Measurements from ENCODE around the gene NEXN. TPM values are rescaled to one million over a fixed set of nuclear protein-coding genes. Genes with fewer than 3 reads are reported as not detected.

NEXN gene
- total and polyA plus RNA-seq, 2 donors (not counting 1 experiment from before 2014, with no cell fraction given), result 0.07 to 0.81 TPM

GRCh38 chr1:77872645-77873044 lies 15.8 kb upstream of the NEXN start:
- Histone ChIP-seq H4K20me1 (ENCODE audit: control insufficient read depth, insufficient read depth, low read length, poor library complexity, severe bottlenecking) (no peaks in the 10 kb centered on the region), H3K27ac (ENCODE audit: low read length in 2 of 2) (no peak overlapping the region), H3K9me3 (ENCODE audit: control extremely low read depth in 1 of 3, control insufficient read depth in 2 of 3, insufficient read depth in 1 of 3, low read length in 2 of 3) (no peaks in the 10 kb centered on the region), H3K27me3 (replicated peaks in 1 of 4; ENCODE audit: control extremely low read depth in 1 of 4, control insufficient read depth in 3 of 4, insufficient read depth in 4 of 4, low read length in 3 of 4) (no peaks in the 10 kb centered on the region), H3K9ac (ENCODE audit: low read length) (no peak overlapping the region), H3K4me1 (ENCODE audit: control insufficient read depth in 2 of 2, insufficient read depth in 2 of 2, low read length in 2 of 2) (no peaks in the 10 kb centered on the region), H3K36me3 (replicated peaks in 1 of 2; ENCODE audit: control extremely low read depth in 1 of 2, control insufficient read depth in 1 of 2, extremely low read depth in 1 of 2, insufficient read depth in 2 of 2, low read length in 1 of 2) (peaks cover 11 to 18% of the 10 kb centered on the region in 2 experiments), H3K79me2 (ENCODE audit: control insufficient read depth, insufficient read depth, low read length) (no peaks in the 10 kb centered on the region), H2AFZ (ENCODE audit: insufficient read depth, low read depth, low read length, poor library complexity, severe bottlenecking) (no peak overlapping the region), H3K4me3 (ENCODE audit: control extremely low read depth in 1 of 5, extremely low read depth in 1 of 5, insufficient read depth in 1 of 5, low read depth in 2 of 5, low read length in 4 of 5) (no peak overlapping the region), H3K4me2 (replicated peaks; ENCODE audit: low read depth, low read length, poor library complexity, severe bottlenecking) (no peak overlapping the region)
- no peak for TF ChIP-seq CTCF (IDR thresholded peaks at IDR 0.05)
- no peak for TF ChIP-seq EZH2 (IDR thresholded peaks at IDR 0.05; ENCODE audit: borderline replicate concordance, insufficient read depth, low read depth, low read length, poor library complexity, severe bottlenecking)
- ChIA-PET POLR2A (no interaction called here), CTCF (no interaction called here)
- H3K4me1 Mint-ChIP-seq, result no peaks in the 10 kb centered on the region
- ATAC-seq (ENCODE audit: low read depth) (no peak), DNase-seq (no peak)
- no peak overlapping the region for H3K4me3 Mint-ChIP-seq
- intact Hi-C loops (cut with micrococcal nuclease), result no loop called here
- WGBS (ENCODE audit: insufficient coverage), result no CpG with 5 or more reads among the region's 1 CpG
- H3K27ac Mint-ChIP-seq, result no peak overlapping the region
- no peaks in the 10 kb centered on the region for H3K9me3 Mint-ChIP-seq (ENCODE audit: insufficient read depth)
- H3K27me3 Mint-ChIP-seq, result no peaks in the 10 kb centered on the region

GRCh38 chr1:77873461-77873860 lies 15.0 kb upstream of the NEXN start:
- H3K27ac Mint-ChIP-seq, result no peak overlapping the region
- no peak overlapping the region for H3K27ac ChIP-seq (ENCODE audit: low read length in 2 of 2)
- no peaks in the 10 kb centered on the region for H3K27me3 ChIP-seq (replicated peaks in 1 of 4; ENCODE audit: control extremely low read depth in 1 of 4, control insufficient read depth in 3 of 4, insufficient read depth in 4 of 4, low read length in 3 of 4)
- H3K4me2 ChIP-seq (replicated peaks; ENCODE audit: low read depth, low read length, poor library complexity, severe bottlenecking), result no peak overlapping the region
- POLR2A ChIA-PET, result no interaction called here
- H3K9me3 Mint-ChIP-seq (ENCODE audit: insufficient read depth), result no peaks in the 10 kb centered on the region
- H3K9me3 ChIP-seq (ENCODE audit: control extremely low read depth in 1 of 3, control insufficient read depth in 2 of 3, insufficient read depth in 1 of 3, low read length in 2 of 3), result no peaks in the 10 kb centered on the region
- H3K4me1 Mint-ChIP-seq, result no peaks in the 10 kb centered on the region
- ATAC-seq (ENCODE audit: low read depth) (no peak), DNase-seq (no peak)
- H4K20me1 ChIP-seq (ENCODE audit: control insufficient read depth, insufficient read depth, low read length, poor library complexity, severe bottlenecking), result no peaks in the 10 kb centered on the region
- peaks cover 7 to 12% of the 10 kb centered on the region in 2 experiments for H3K36me3 ChIP-seq (replicated peaks in 1 of 2; ENCODE audit: control extremely low read depth in 1 of 2, control insufficient read depth in 1 of 2, extremely low read depth in 1 of 2, insufficient read depth in 2 of 2, low read length in 1 of 2)
- H3K4me3 ChIP-seq (ENCODE audit: control extremely low read depth in 1 of 5, extremely low read depth in 1 of 5, insufficient read depth in 1 of 5, low read depth in 2 of 5, low read length in 4 of 5), result no peak overlapping the region
- no peak overlapping the region for H2AFZ ChIP-seq (ENCODE audit: insufficient read depth, low read depth, low read length, poor library complexity, severe bottlenecking)
- H3K79me2 ChIP-seq (ENCODE audit: control insufficient read depth, insufficient read depth, low read length), result no peaks in the 10 kb centered on the region
- intact Hi-C loops (cut with micrococcal nuclease), result no loop called here
- TF ChIP-seq EZH2 (IDR thresholded peaks at IDR 0.05; ENCODE audit: borderline replicate concordance, insufficient read depth, low read depth, low read length, poor library complexity, severe bottlenecking) (no peak), CTCF (IDR thresholded peaks at IDR 0.05) (no peak)
- H3K4me3 Mint-ChIP-seq, result no peak overlapping the region
- H3K9ac ChIP-seq (ENCODE audit: low read length), result no peak overlapping the region
- CTCF ChIA-PET, result no interaction called here
- WGBS (ENCODE audit: insufficient coverage), result no CpG with 5 or more reads among the region's 1 CpG
- no peaks in the 10 kb centered on the region for H3K27me3 Mint-ChIP-seq
- no peaks in the 10 kb centered on the region for H3K4me1 ChIP-seq (ENCODE audit: control insufficient read depth in 2 of 2, insufficient read depth in 2 of 2, low read length in 2 of 2)

Measured in B cell (primary cell).